Lung (tissue), 12 donors: Measurements from ENCODE around the gene TMEM135. TPM values are rescaled to one million over a fixed set of nuclear protein-coding genes. Genes with fewer than 3 reads are reported as not detected.

Experiments
- ATAC-seq: fragments of 200-7000 bp; cut with Tn5 transposase; one replicate; pipeline ENCODE4 v1.9.1; 2020; ENCODE audit warnings: moderate number of reproducible peaks; ENCODE audit not compliant: insufficient read depth, low FRiP score
- DNase-seq, 3 donors: peaks; one replicate each; pipeline ENCODE4 v3.0.0-alpha.2; 2013 to 2017
- H3K27ac ChIP-seq, 2 donors: one replicate each; pipeline ENCODE4 v1.5.1; 2013; ENCODE audit warnings: mild to moderate bottlenecking in 2 of 2, moderate library complexity in 2 of 2, control low read depth in 1 of 2, inconsistent platforms in 1 of 2, low read depth in 1 of 2, low read length in 1 of 2
- H3K27me3 ChIP-seq, 3 donors: one replicate each; pipeline ENCODE4 v1.5.1; 2013; ENCODE audit warnings: low read length in 2 of 3; ENCODE audit not compliant: control insufficient read depth in 3 of 3, insufficient read depth in 3 of 3
- H3K36me3 ChIP-seq, 4 donors: one replicate each; pipeline ENCODE4 v1.5.1; 2013; ENCODE audit warnings: low read length in 4 of 4, mild to moderate bottlenecking in 1 of 4, moderate library complexity in 1 of 4; ENCODE audit not compliant: control insufficient read depth in 4 of 4, insufficient read depth in 4 of 4
- H3K4me1 ChIP-seq, 5 donors: one replicate each; pipeline ENCODE4 v1.5.1; 2013; ENCODE audit warnings: low read length in 5 of 5, mild to moderate bottlenecking in 2 of 5, moderate library complexity in 1 of 5; ENCODE audit not compliant: control insufficient read depth in 5 of 5, insufficient read depth in 5 of 5
- H3K4me3 ChIP-seq: one replicate; pipeline ENCODE4 v1.5.1; 2013; ENCODE audit warnings: mild to moderate bottlenecking, control low read depth, moderate library complexity
- H3K9ac ChIP-seq, 2 donors: one replicate each; pipeline ENCODE4 v1.5.1; 2013; ENCODE audit warnings: low read length in 2 of 2, control low read depth in 1 of 2; ENCODE audit not compliant: insufficient read depth in 1 of 2
- H3K9me3 ChIP-seq, 4 donors: one replicate each; pipeline ENCODE4 v1.5.1; 2013; ENCODE audit warnings: low read length in 3 of 4, mild to moderate bottlenecking in 1 of 4, moderate library complexity in 1 of 4; ENCODE audit not compliant: control insufficient read depth in 4 of 4, insufficient read depth in 3 of 4
- CTCF ChIP-seq: IDR thresholded peaks from 2 replicates; pipeline ENCODE4 v1.5.1; 2012; ENCODE audit warnings: mild to moderate bottlenecking; ENCODE audit errors: control extremely low read depth, extremely low read depth
- WGBS, 2 donors: extraction: QIAGEN DNeasy Blood & Tissue Kit; methylation state at CpG; one replicate each; pipeline ENCODE4 v1.1.7; 2013; 5-methylcytosine and 5-hydroxymethylcytosine counted together
- polyA plus RNA-seq, 2 donors: library from polyadenylated mRNA; stranded (reverse); fragments of 200-250 nt; gene quantifications; one replicate each; pipeline ENCODE4 v1.2.1, GENCODE V29; 2013
- total RNA-seq, 2 donors: library from RNA; depleted of rRNA in 1 of 2; stranded (reverse); fragments of >200 nt in 1 of 2; gene quantifications; one replicate each; pipeline ENCODE4 v1.2.1, GENCODE V29; 2014 to 2021
- donor health status: control.
- donor health status: control.
- donor health status: Bipolar disorder and iron deficiency.
- donor health status: healthy.
- donor health status: DM: yes; HTN: yes; CAD: no.

TMEM135 gene
- total and polyA plus RNA-seq, 4 donors = 5.9 to 42.0 (median 11.5) TPM

GRCh38 chr11:87056091-87056490 is 18.4 kb downstream of the TMEM135 start:
- H3K36me3 ChIP-seq = no peaks in the 10 kb centered on the region
- H3K4me1 ChIP-seq = peaks cover 0 to 10% (median 0%) of the 10 kb centered on the region in 5 donors
- no peak for TF ChIP-seq CTCF
- H3K4me3 ChIP-seq = no peak overlapping the region
- no peak overlapping the region for H3K27ac ChIP-seq
- DNase-seq = no peak
- no peak overlapping the region for H3K9ac ChIP-seq
- 91 to 92% methylated on average over 3 of the region's 3 CpGs for WGBS, 2 donors
- H3K27me3 ChIP-seq = no peaks in the 10 kb centered on the region
- H3K9me3 ChIP-seq = no peaks in the 10 kb centered on the region
- ATAC-seq = no peak

GRCh38 chr11:87057749-87058148 is 20.0 kb downstream of the TMEM135 start:
- Histone ChIP-seq H3K4me1 (peaks cover 0 to 10% (median 0%) of the 10 kb centered on the region in 5 donors), H3K9ac (no peak overlapping the region), H3K27ac (no peak overlapping the region), H3K36me3 (no peaks in the 10 kb centered on the region), H3K9me3 (no peaks in the 10 kb centered on the region), H3K27me3 (no peaks in the 10 kb centered on the region), H3K4me3 (no peak overlapping the region)
- DNase-seq (no peak), ATAC-seq (no peak)
- TF ChIP-seq CTCF = no peak

GRCh38 chr11:87059596-87060390 is 22.1 kb downstream of the TMEM135 start:
- ATAC-seq = no peak
- WGBS, 2 donors = 91 to 94% methylated on average over 10 of the region's 10 CpGs

More at GRCh38 chr11:87059596-87060390, 22.1 kb downstream of the TMEM135 start:
- Histone ChIP-seq H3K27ac (no peak overlapping the region), H3K4me1 (peaks cover 0 to 10% (median 1%) of the 10 kb centered on the region in 5 donors), H3K9me3 (no peaks in the 10 kb centered on the region), H3K4me3 (no peak overlapping the region), H3K36me3 (no peaks in the 10 kb centered on the region), H3K27me3 (no peaks in the 10 kb centered on the region), H3K9ac (no peak overlapping the region)
- DNase-seq = peak in 2 of 3 donors; percentile 56 to 73
- no peak for TF ChIP-seq CTCF
